HG03558 (cell line): ENCODE data around the gene WDFY3.
"Not testable (repeated sequence)": the region's sequence is repeated elsewhere in the genome, so short reads cannot be mapped to it uniquely, and the experiment has no call there.

Experiments
- ATAC-seq: cut with Tn5 transposase; IDR thresholded peaks from one replicate; pipeline ENCODE4 v1.9.1; 2021; ENCODE audit warnings: moderate number of reproducible peaks; ENCODE audit not compliant: unreplicated experiment; ENCODE audit errors: extremely low read depth

Gene WDFY3

GRCh38 chr4:84866295-84866694, 100.2 kb downstream of the WDFY3 start:
- ATAC-seq: no peak

- ATAC-seq: no peak
Measured at GRCh38 chr4:84865600-84865999, 100.9 kb downstream of the WDFY3 start.

GRCh38 chr4:84862064-84862463, 104.4 kb downstream of the WDFY3 start:
- no peak for ATAC-seq

- ATAC-seq: no peak
Measured at GRCh38 chr4:84857296-84857695, 109.2 kb downstream of the WDFY3 start.

- no peak for ATAC-seq
Measured at GRCh38 chr4:84856468-84857049, 109.9 kb downstream of the WDFY3 start.

- ATAC-seq: no peak
Measured at GRCh38 chr4:84855774-84856173, 110.7 kb downstream of the WDFY3 start.

- no peak for ATAC-seq
Measured at GRCh38 chr4:84852081-84852480, 114.4 kb downstream of the WDFY3 start.

- ATAC-seq: no peak
Measured at GRCh38 chr4:84849051-84849640, 117.3 kb downstream of the WDFY3 start.

- no peak for ATAC-seq
Measured at GRCh38 chr4:84848432-84848831, 118.1 kb downstream of the WDFY3 start.

GRCh38 chr4:84847978-84848377, 118.5 kb downstream of the WDFY3 start:
- ATAC-seq: no peak

GRCh38 chr4:84846985-84847384, 119.5 kb downstream of the WDFY3 start:
- no peak for ATAC-seq

GRCh38 chr4:84841435-84841834, 125.1 kb downstream of the WDFY3 start:
- no peak for ATAC-seq

- no peak for ATAC-seq
Measured at GRCh38 chr4:84837751-84838150, 128.7 kb downstream of the WDFY3 start.

- not testable (repeated sequence) for ATAC-seq
Measured at GRCh38 chr4:84829633-84830032, 136.9 kb downstream of the WDFY3 start.

- ATAC-seq: no peak
Measured at GRCh38 chr4:84826681-84827080, 139.8 kb downstream of the WDFY3 start.

- ATAC-seq: no peak
Measured at GRCh38 chr4:84825701-84826341, 140.7 kb downstream of the WDFY3 start.

- no peak for ATAC-seq
Measured at GRCh38 chr4:84821064-84821463, 145.4 kb downstream of the WDFY3 start.

GRCh38 chr4:84814094-84814750, 152.3 kb downstream of the WDFY3 start:
- ATAC-seq: no peak

- no peak for ATAC-seq
Measured at GRCh38 chr4:84809946-84810345, 156.5 kb downstream of the WDFY3 start.

- ATAC-seq: no peak
Measured at GRCh38 chr4:84808332-84808731, 158.2 kb downstream of the WDFY3 start.

GRCh38 chr4:84806541-84806940, 159.9 kb downstream of the WDFY3 start:
- ATAC-seq: not testable (repeated sequence)
